Measurements from ENCODE around the gene SNX8.
A peak's percentile ranks its signal among the peaks of the same experiment; 100 is the strongest.

SNX8 gene

GRCh38 chr7:2219136-2219535 lies 95.1 kb downstream of the SNX8 start:
- DNase-seq: no peak

- DNase-seq: no peak
Observed at GRCh38 chr7:2218444-2218785, 95.8 kb downstream of the SNX8 start.

GRCh38 chr7:2217716-2218443 lies 96.4 kb downstream of the SNX8 start:
- no peak for DNase-seq

GRCh38 chr7:2217206-2217605 lies 97.0 kb downstream of the SNX8 start:
- no peak for DNase-seq

GRCh38 chr7:2215851-2216250 lies 98.4 kb downstream of the SNX8 start:
- no peak for DNase-seq

GRCh38 chr7:2214636-2215035 lies 99.6 kb downstream of the SNX8 start:
- no peak for DNase-seq

- no peak for DNase-seq
Observed at GRCh38 chr7:2213551-2214215, 100.6 kb downstream of the SNX8 start.

GRCh38 chr7:2212906-2213305 lies 101.3 kb downstream of the SNX8 start:
- DNase-seq: no peak

- DNase-seq: no peak
Observed at GRCh38 chr7:2211926-2212325, 102.3 kb downstream of the SNX8 start.

- no peak for DNase-seq
Observed at GRCh38 chr7:2211259-2211880, 102.9 kb downstream of the SNX8 start.

GRCh38 chr7:2210551-2211258 lies 103.5 kb downstream of the SNX8 start:
- no peak for DNase-seq

- DNase-seq: no peak
Observed at GRCh38 chr7:2209961-2210323, 104.3 kb downstream of the SNX8 start.

- peak; percentile 41 for DNase-seq
Observed at GRCh38 chr7:2209146-2209960, 104.9 kb downstream of the SNX8 start.

- DNase-seq: no peak
Observed at GRCh38 chr7:2208712-2209111, 105.5 kb downstream of the SNX8 start.

GRCh38 chr7:2205036-2205780 lies 109.0 kb downstream of the SNX8 start:
- no peak for DNase-seq

- no peak for DNase-seq
Observed at GRCh38 chr7:2204446-2204845, 109.8 kb downstream of the SNX8 start.

- no peak for DNase-seq
Observed at GRCh38 chr7:2203766-2204300, 110.4 kb downstream of the SNX8 start.

GRCh38 chr7:2202901-2203765 lies 111.1 kb downstream of the SNX8 start:
- DNase-seq: no peak

GRCh38 chr7:2202361-2202761 lies 111.9 kb downstream of the SNX8 start:
- DNase-seq: no peak
